ENCODE measurements around the gene ADARB2.

Gene ADARB2

DNA sequence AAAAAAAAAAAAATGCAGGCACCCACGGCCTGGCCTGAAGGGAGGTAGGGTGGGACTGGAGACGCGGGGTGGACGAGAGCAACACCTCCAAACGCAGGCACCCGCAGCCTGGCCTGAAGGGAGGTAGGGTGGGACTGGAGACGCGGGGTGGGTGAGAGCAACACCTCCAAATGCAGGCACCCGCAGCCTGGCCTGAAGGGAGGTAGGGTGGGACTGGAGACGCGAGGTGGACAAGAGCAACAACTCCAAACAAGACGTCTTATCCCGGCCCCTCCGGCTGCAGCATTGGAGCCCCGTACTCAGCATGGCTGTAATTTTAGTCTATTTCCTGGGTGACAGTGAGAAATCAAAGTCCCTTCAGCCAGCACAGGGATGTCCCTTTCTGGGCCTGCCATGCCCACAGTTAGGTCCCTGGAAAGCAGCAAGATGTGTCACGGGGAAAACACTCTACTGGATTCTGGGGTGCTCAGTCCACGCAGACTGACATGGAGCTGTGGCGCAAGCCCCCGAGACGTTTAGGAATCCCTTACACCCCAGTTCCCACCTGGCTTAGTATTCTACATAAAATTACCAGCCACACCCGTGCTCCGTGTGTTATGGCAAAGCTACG lies 561.3 kb downstream of the ADARB2 start:
- H3K4me3 ChIP-seq (ENCODE audit: low read depth, low read length) = no peak overlapping the region
- no peak for TF ChIP-seq CTCF (IDR thresholded peaks at IDR 0.05; ENCODE audit: low read depth, low read length)

- no peak for TF ChIP-seq CTCF (IDR thresholded peaks at IDR 0.05; ENCODE audit: low read depth, low read length)
- no peak overlapping the region for H3K4me3 ChIP-seq (ENCODE audit: low read depth, low read length)
These were observed 563.3 kb downstream of the ADARB2 start for GRCh38 chr10:1174022-1174421.

GRCh38 chr10:1173091-1173490 lies 564.2 kb downstream of the ADARB2 start:
- no peak for TF ChIP-seq CTCF (IDR thresholded peaks at IDR 0.05; ENCODE audit: low read depth, low read length)
- H3K4me3 ChIP-seq (ENCODE audit: low read depth, low read length) = no peak overlapping the region

DNA sequence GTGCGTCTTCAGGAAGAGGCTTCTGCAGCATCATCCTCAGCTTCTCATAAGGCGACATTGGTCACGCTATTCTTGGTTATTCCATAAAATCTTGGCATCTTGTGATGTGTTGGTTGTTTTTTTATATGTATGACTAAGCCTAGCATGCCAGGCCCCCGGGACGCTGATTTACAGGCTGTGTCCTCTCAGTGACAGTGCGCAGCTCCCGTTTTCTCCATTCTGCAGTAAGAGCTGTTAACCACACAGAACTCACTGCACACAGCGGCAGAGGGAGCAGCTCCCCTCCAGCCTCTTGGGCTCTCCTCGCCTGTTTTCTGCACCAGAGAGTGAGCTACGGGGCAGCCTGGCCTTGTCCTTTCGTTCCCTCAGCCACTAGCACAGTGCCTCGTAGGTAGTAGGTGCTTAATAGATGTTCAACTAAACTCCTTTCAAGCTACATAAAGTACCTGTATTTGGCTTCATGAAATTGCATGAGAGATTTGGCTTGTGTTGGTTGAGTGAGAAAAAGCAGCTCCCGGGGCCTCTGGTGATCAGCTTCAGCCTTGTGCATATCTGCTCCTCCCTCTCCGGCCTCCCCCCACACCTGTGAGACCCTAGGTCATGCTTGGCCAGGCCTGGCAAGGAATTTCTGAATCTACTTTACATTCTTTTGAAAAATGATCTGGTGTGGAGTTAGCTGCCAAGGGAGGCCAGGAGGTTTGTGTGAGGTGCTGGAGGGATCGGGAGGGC lies 564.9 kb downstream of the ADARB2 start:
- TF ChIP-seq CTCF (IDR thresholded peaks at IDR 0.05; ENCODE audit: low read depth, low read length) = no peak
- H3K4me3 ChIP-seq (ENCODE audit: low read depth, low read length) = no peak overlapping the region

DNA sequence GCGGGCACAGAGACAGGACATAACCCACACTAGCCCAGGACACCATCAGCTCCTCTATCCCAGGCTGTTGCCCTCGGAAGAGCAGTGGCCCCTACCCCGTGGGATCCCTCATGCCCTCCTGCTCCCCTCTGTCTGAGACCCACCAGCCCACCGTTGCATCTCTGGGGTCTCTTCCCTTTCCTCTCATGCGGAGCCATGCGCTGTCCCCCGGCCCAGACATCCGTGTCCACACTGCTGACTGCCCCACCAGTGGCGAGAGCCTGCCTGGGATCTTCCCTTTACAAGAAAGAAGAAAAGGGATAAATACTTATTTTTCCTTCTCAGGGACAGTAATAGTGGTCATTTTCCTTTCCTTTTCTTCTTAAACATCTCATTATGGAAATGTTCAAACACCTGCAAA lies 565.7 kb downstream of the ADARB2 start:
- no peak overlapping the region for H3K4me3 ChIP-seq (ENCODE audit: low read depth, low read length)
- TF ChIP-seq CTCF (IDR thresholded peaks at IDR 0.05; ENCODE audit: low read depth, low read length) = no peak

- no peak for TF ChIP-seq CTCF (IDR thresholded peaks at IDR 0.05; ENCODE audit: low read depth, low read length)
- no peak overlapping the region for H3K4me3 ChIP-seq (ENCODE audit: low read depth, low read length)
These were observed 566.1 kb downstream of the ADARB2 start for GRCh38 chr10:1171182-1171581.

DNA sequence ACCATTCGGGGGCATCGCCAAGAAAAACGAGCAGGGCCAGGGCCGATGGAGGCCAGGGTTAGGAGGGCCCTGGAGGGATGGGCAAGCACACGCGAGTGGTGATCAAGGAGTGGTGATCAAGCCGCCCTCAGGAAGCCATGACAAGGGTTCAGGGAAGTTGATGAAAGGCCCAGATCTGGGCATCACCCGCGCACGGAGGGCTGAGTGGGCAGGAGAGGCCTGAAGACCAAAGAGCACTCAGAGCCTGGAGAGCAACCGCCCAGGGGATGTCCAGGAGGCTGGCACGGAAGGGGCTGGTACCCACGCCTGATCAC lies 566.5 kb downstream of the ADARB2 start:
- TF ChIP-seq CTCF (IDR thresholded peaks at IDR 0.05; ENCODE audit: low read depth, low read length) = no peak
- no peak overlapping the region for H3K4me3 ChIP-seq (ENCODE audit: low read depth, low read length)
